Measurements from ENCODE around the gene FJX1.
"Not testable (repeated sequence)": the region's sequence is repeated elsewhere in the genome, so short reads cannot be mapped to it uniquely, and the experiment has no call there.

Gene FJX1

DNA sequence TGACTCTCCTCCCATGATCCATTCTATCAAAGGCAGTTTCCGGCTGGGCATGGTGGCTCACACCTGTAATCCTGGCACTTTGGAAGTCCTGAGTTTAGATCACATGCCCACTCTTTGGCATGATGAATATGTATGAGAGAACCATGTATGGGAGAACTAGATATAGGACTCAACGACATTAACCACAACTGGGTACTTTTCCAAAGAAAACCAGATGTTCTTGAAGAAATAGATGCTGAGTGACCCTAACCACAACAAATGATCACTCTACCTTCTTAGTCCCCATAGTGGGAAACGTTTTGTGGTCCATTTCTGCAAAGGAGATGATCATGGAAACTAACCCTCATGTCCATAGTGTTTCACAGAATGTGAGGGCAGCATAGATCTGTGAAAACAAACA is 13.6 kb downstream of the FJX1 start:
- DNase-seq (ENCODE audit: low read depth in 1 of 2, low spot score in 1 of 2): no peak

GRCh38 chr11:35632301-35632700 is 14.0 kb downstream of the FJX1 start:
- DNase-seq (ENCODE audit: low read depth in 1 of 2, low spot score in 1 of 2): no peak

DNA sequence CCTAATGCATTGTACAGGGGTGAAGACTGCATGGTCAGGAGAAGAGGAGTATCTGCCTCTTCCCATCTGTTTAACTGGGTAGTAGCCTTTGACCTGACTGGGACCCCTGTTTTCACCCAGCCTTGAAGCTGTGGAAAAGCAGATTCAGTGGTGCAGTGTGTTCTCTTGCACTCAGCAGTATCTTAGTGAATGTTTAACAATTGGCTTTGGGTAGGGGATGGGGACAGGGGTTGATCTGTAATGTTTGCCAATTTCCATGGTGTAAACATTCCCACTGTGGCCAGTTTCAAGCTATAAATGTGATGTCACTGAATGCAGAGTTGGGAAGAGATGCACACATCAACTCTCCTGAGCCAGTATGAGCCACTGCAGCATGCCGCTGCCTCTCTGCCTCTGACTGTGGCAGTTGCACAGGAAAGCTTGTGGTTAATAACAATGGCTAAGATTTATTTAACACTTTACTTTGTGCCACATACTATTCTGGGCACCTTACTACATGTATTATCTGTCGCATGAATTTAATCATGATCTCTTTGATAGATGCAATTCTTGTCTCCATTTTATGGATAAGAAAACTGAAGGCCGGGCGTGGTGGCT is 15.7 kb downstream of the FJX1 start:
- no peak for DNase-seq (ENCODE audit: low read depth in 1 of 2, low spot score in 1 of 2)

- no peak for DNase-seq (ENCODE audit: low read depth in 1 of 2, low spot score in 1 of 2)
Measured at GRCh38 chr11:35635933-35636332, 17.7 kb downstream of the FJX1 start.

- no peak for DNase-seq (ENCODE audit: low read depth in 1 of 2, low spot score in 1 of 2)
Measured at GRCh38 chr11:35639591-35640179, 21.4 kb downstream of the FJX1 start.

DNA sequence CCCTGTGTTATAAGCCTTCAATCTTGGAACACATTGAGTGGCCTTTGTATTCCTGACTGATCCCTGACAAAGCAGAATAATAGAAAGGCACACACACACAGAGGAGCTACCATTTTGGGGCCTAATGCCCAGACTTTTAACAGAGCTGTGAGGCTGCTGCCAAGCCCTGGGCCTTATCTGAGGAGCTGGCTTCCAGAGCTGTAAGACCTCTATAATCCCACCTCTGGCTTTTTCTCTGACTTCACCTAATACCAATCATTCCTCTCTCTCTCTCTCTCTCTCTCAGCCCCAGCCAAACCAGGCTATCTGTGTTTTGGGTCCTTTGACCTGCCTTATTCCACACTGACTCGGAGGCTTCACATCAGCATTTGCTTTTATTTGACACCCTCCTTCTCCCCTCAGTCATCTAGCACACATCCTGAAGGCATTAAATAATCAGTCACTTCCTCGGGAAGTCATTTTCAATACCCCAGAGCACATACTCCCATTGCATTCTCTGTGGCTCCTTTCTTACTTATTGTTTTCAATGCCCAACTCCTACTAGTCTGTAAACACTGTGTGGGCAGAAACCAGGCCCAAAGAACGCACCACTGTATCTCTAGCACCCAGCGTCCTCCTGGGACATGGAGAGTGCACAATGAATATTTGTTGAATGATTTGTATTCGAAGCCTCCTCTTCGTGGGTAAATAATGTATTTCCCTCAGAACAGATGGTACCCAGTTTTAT is 23.1 kb downstream of the FJX1 start:
- no peak for DNase-seq (ENCODE audit: low read depth in 1 of 2, low spot score in 1 of 2)

GRCh38 chr11:35641964-35642363 is 23.7 kb downstream of the FJX1 start:
- DNase-seq (ENCODE audit: low read depth in 1 of 2, low spot score in 1 of 2): no peak

DNA sequence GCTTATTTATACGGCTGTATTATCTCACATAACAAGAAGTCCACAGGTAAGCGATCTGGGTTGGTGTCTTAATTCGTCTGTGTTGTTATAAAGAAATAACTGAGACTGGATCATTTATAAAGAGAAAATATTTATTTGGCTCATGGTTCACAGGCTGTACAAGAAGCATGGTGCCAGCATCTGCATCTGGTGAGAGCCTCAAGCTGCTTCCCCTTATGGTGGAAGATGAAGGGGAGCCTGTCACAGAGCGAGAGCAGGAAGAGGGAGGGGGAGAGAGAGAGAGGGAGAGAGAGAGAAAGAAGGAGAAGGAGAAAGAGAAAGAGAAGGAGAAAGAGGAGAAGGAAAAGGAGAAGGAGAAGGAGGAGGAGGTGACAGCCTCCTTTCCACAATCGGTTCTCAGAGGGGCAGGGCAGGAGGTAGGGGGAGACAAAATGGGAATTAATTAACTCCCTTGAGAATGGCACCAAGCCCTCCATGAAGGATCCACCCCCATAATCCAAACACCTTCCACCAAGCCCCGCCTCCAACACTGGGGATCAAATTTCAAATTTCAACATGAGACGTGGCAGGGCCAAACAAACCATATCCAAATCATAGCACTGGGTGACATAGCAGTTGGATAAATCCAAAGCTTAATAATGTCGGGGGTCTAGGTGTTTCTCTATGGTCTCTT is 29.3 kb downstream of the FJX1 start:
- no peak for DNase-seq (ENCODE audit: low read depth in 1 of 2, low spot score in 1 of 2)

DNA sequence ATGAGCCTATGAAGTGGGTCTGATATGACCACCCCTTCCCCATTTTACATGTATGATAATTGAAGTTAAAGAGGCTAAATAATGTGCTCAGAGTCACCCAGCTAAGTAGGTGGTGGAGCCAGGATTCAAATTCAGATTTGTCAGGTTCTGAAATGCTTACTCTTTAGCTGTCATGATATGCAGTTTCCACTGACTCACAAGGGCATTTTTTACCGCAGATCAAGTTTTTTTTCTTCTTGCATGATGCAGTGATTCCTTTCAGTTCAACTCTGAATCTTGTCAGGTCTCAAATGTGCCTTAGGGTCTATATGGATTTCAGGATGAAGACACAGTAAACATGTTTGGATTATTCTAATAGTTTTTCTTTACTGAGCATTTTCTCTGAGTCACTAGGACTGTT is 31.7 kb downstream of the FJX1 start:
- peak in 1 of 2 donors; percentile 7 for DNase-seq (ENCODE audit: low read depth in 1 of 2, low spot score in 1 of 2)

DNA sequence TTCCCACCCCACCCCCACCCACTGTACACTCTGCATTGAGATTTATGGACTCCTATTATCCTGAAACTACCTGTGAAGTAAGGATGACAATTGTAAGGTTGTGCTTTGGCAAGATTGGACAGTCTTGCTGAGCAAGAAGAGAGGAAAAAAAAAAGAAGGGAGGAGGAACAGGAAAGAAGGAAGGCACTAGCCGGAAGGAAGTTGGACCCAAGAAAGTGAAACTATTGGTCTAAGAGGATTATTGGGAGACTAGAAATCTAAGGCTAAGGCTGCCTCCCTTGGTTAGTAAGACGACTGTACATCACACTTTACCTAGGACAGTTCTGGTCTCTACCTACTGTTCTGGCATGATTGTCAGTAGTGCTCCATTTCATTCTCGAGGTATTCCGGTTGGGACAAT is 32.2 kb downstream of the FJX1 start:
- no peak for DNase-seq (ENCODE audit: low read depth in 1 of 2, low spot score in 1 of 2)

- no peak for DNase-seq (ENCODE audit: low read depth in 1 of 2, low spot score in 1 of 2)
Measured at GRCh38 chr11:35651263-35651662, 33.0 kb downstream of the FJX1 start.

GRCh38 chr11:35652786-35653185 is 34.5 kb downstream of the FJX1 start:
- DNase-seq (ENCODE audit: low read depth in 1 of 2, low spot score in 1 of 2): not testable (repeated sequence)

GRCh38 chr11:35654711-35655110 is 36.5 kb downstream of the FJX1 start:
- DNase-seq (ENCODE audit: low read depth in 1 of 2, low spot score in 1 of 2): no peak

DNA sequence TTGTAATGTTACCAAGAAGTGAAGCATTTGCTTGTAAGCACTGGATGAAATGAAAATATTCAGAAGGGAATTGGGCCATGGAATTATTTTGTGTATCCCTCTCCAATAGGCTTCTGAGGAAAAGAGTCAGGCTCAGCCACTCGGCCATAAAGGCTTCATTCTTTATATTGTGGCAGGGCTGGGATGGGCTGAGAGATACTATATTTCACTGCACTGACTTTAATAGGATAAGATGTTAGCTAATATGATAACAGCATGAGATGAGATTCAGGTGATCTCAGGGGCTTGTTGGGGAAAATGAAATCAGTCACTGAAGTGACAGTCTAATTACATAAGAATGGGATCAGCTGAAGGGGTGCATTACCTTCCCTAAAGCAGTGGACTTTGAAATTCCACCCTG is 37.0 kb downstream of the FJX1 start:
- no peak for DNase-seq (ENCODE audit: low read depth in 1 of 2, low spot score in 1 of 2)

DNA sequence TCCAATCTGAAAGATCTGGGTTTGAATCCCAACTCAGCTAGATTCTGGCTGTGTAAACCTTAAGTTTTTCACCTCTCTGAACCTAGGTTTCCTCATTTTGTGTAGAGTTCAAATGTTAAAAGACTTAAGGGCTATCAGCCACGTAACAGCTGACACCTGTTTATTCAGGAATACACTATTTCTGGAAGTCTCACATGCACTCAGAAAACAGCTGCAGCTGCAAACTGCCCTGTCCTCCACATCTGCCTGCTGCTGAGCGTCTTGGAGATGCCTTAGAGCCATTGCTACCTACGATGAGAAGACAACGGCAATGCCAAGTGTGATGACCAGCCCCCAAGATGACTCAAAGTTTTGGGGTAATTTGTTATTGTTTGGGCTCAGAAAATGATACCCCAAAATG is 37.6 kb downstream of the FJX1 start:
- no peak for DNase-seq (ENCODE audit: low read depth in 1 of 2, low spot score in 1 of 2)

GRCh38 chr11:35658020-35658948 is 40.0 kb downstream of the FJX1 start:
- DNase-seq (ENCODE audit: low read depth in 1 of 2, low spot score in 1 of 2): no peak

- DNase-seq (ENCODE audit: low read depth in 1 of 2, low spot score in 1 of 2): no peak
Measured at GRCh38 chr11:35661534-35661933, 43.3 kb downstream of the FJX1 start.

GRCh38 chr11:35662061-35662648 is 43.9 kb downstream of the FJX1 start:
- DNase-seq (ENCODE audit: low read depth in 1 of 2, low spot score in 1 of 2): no peak

DNA sequence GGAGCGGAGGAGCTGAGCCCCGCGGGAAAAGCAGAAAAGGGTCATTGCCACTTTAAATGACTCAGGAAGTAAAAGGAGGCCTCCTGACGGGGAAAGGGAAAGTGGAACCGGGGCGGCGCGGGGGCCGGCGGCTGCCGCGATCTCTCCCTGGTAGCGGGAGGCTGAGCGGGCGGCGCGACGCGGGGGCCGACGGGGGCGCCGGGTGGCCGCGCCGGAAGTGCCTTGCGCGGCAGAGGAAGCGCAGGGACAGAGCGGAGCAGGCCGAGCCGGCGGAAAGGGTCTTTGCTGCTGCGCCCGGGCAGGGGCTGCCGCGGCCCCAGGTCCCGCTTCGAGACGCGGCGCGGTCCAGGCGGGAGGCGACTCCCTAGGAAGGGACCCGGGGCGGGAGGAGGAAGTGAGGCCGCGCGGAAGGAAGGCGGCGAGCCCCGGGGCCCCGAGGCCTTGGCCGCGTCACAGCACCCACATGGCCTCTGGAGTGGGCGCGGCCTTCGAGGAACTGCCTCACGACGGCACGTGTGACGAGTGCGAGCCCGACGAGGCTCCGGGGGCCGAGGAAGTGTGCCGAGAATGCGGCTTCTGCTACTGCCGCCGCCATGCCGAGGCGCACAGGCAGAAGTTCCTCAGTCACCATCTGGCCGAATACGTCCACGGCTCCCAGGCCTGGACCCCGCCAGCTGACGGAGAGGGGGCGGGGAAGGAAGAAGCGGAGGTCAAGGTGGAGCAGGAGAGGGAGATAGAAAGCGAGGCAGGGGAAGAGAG is 44.6 kb downstream of the FJX1 start, which contains the start of gene TRIM44:
Gene TRIM44 (plus strand): TSS at position 127 of the 759 bp plus-strand sequence. CDS start 337 bp downstream, at position 464.
- peak; percentile 71 to 78 for DNase-seq (ENCODE audit: low read depth in 1 of 2, low spot score in 1 of 2)

DNA sequence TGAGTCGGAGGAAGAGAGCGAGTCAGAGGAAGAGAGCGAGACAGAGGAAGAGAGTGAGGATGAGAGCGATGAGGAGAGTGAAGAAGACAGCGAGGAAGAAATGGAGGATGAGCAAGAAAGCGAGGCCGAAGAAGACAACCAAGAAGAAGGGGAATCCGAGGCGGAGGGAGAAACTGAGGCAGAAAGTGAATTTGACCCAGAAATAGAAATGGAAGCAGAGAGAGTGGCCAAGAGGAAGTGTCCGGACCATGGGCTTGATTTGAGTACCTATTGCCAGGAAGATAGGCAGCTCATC is 45.1 kb downstream of the FJX1 start:
- no peak for DNase-seq (ENCODE audit: low read depth in 1 of 2, low spot score in 1 of 2)
